ENCODE results near the gene DNAJB8.

- TF ChIP-seq CTCF (conservative IDR thresholded peaks at IDR 0.05; ENCODE audit: low read length) (no peak), EZH2phosphoT487 (IDR thresholded peaks at IDR 0.05; ENCODE audit: borderline replicate concordance, low read depth, low read length) (no peak)
Observed at GRCh38 chr3:128473737-128474136, 7.0 kb upstream of the DNAJB8 start.
